GM12864 (cell line): Measurements from ENCODE around the gene SLC16A5.
"Not testable (repeated sequence)": the region's sequence is repeated elsewhere in the genome, so short reads cannot be mapped to it uniquely, and the experiment has no call there.

ENCODE experiments used
- DNase-seq: peaks from one replicate; pipeline ENCODE4 v3.0.0-alpha.2; 2011; ENCODE audit warnings: low read depth
- H3K4me3 ChIP-seq: 2 replicates; pipeline ENCODE4 v1.5.1; 2011; ENCODE audit warnings: mild to moderate bottlenecking, low read depth, low read length, control low read depth
- CTCF ChIP-seq: IDR thresholded peaks from 2 replicates; pipeline ENCODE4 v1.5.1; 2011; ENCODE audit warnings: low read depth, mild to moderate bottlenecking, moderate library complexity, low read length, control low read depth, inconsistent platforms; ENCODE audit errors: missing control alignments

SLC16A5 gene

GRCh38 chr17:75125984-75126383 lies 38.2 kb downstream of the SLC16A5 start:
- TF ChIP-seq CTCF, result no peak
- H3K4me3 ChIP-seq, result no peak overlapping the region
- DNase-seq, result no peak

GRCh38 chr17:75126954-75127353 lies 39.2 kb downstream of the SLC16A5 start:
- no peak for DNase-seq
- no peak for TF ChIP-seq CTCF
- no peak overlapping the region for H3K4me3 ChIP-seq

GRCh38 chr17:75127936-75128335 lies 40.2 kb downstream of the SLC16A5 start:
- not testable (repeated sequence) for DNase-seq, H3K4me3 ChIP-seq

GRCh38 chr17:75128694-75129505 lies 41.1 kb downstream of the SLC16A5 start:
- DNase-seq, result no peak
- no peak for TF ChIP-seq CTCF
- no peak overlapping the region for H3K4me3 ChIP-seq

GRCh38 chr17:75129576-75129975 lies 41.8 kb downstream of the SLC16A5 start:
- no peak overlapping the region for H3K4me3 ChIP-seq
- DNase-seq, result no peak
- TF ChIP-seq CTCF, result no peak

GRCh38 chr17:75130059-75130631 lies 42.4 kb downstream of the SLC16A5 start:
- DNase-seq, result no peak
- no peak for TF ChIP-seq CTCF

GRCh38 chr17:75130632-75131277 lies 43.0 kb downstream of the SLC16A5 start:
- DNase-seq, result no peak
- TF ChIP-seq CTCF, result peak; percentile 53
- H3K4me3 ChIP-seq, result peak overlapping the region; percentile 82

More at GRCh38 chr17:75130059-75130631, 42.4 kb downstream of the SLC16A5 start:
- H3K4me3 ChIP-seq, result peak overlapping the region; percentile 82
